ENCODE data around the gene SPOCK2.

SPOCK2 gene

DNA sequence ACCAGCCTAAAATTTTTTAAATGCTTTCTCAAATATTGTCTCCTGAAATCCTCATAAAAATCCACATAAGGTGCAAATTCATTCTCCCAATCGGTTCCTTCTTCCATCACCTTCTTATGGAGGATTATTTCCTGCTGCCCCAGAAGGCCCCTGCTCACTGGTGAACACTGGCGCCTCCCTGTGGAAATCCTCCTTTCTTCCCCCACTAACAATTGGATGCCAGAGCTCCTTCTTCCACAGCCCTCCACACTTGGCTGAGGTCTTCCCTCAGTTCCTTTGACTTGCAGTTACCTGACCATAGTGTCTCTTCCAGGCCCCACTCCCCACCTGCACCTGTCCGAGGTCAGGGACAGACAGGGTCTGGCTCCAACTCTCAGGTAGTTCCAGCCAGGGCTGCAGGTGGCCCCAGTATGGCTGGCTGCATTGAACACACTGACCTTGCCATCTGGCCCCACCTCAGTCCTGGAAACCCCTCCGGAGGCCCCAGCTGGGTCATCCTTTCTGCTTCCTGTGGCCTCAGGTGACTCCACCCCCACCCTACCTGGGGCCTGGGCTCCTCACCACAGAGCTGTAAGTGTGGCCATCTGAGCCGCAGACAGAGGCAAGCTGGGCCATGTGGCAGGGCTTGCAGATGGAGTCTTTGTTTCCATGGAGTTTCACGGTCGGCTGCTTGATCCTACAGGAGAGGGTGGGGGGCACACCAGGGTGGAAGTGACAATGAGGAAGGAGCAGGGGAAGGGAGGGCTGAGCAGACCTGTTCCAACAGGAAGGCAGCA lies 18.4 kb downstream of the SPOCK2 start:
- DNase-seq, result no peak

DNA sequence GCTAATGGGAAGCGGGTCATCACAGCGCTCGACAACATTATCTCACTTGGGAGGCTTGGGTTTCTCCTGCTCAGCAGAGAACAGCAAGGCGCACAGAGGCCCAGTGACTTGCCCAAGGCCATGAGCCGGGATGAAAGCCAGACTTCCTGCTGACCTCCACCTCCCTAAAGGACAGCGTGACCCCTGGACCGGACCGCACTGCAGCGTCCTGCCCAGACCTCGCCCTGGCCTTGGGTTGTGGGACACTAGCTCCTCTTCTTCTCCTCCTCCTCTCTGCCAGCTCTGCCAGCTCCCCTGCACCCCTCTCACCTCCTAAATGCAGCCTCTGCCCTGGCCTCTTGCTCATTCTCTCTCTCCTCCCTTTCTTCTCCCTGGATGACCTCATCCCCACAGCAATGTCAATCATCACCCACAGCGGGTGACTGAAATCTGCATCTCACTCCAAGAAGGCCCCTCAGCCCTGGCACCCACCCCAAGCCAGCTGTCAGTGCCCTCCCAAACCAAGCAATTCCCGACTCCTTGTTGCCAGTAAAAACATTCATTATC lies 19.4 kb downstream of the SPOCK2 start:
- no peak for DNase-seq

DNA sequence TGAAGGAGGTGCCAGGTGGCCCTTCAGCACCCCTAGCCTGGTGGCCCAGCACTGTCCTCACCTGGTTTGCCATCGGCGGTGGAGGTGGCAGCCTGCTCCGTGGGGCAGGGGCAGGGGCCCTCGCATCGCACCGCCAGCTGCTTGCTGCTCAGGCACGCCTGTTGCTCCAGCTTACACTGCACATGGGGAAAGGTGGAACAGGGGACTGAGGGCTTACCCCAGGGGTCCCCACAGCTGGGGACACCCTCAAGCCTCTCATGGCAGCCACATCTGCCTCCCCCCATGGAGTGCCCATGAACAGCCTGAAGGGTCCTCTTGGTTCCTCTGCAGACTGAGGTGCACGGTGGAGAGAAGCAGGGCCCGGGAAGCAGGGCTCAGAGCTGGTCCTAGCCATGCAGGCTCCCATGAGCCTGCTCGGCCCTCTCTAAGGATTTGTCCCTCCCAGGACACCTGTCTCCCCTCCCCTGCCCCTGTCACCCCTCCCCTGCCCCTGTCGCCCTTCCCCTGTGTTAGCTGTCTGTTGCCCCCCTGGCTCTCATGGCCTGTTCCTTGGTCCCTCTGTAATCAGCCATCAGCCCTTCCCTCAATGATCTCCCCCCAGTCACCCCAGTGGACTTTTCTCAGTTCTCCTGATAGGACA lies 20.1 kb downstream of the SPOCK2 start:
- DNase-seq, result no peak

- no peak for DNase-seq
Observed at GRCh38 chr10:72067463-72068125, 20.8 kb downstream of the SPOCK2 start.

- no peak for DNase-seq
Observed at GRCh38 chr10:72066318-72067284, 21.8 kb downstream of the SPOCK2 start.

DNA sequence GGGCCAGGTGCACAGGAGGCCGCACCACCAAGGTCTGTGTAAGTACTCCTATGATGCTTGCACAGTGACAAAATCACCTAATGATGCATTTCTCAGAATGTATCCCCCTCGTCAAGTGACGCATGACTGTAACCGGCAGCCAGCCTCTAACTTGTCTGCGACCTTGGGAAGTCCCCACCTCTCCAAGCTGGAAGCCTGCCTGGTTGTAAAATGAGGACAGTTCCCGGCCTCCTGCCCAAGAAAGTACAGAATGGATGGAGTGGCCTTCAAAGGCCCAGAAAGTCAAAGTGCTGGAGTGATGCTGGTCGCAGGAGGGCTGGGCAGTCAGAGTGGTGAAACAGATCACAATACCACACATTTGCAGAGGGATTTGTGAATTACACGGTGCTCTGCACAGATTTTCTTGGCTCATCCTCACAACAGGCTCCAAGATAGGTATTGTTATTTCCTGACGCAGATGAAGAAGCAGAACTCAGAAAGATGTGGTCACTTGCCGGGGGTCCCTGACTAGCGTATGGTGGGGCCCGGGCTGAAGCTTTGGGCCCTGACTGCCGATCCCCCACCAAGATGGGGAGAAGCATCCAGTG lies 22.8 kb downstream of the SPOCK2 start:
- DNase-seq, result no peak

DNA sequence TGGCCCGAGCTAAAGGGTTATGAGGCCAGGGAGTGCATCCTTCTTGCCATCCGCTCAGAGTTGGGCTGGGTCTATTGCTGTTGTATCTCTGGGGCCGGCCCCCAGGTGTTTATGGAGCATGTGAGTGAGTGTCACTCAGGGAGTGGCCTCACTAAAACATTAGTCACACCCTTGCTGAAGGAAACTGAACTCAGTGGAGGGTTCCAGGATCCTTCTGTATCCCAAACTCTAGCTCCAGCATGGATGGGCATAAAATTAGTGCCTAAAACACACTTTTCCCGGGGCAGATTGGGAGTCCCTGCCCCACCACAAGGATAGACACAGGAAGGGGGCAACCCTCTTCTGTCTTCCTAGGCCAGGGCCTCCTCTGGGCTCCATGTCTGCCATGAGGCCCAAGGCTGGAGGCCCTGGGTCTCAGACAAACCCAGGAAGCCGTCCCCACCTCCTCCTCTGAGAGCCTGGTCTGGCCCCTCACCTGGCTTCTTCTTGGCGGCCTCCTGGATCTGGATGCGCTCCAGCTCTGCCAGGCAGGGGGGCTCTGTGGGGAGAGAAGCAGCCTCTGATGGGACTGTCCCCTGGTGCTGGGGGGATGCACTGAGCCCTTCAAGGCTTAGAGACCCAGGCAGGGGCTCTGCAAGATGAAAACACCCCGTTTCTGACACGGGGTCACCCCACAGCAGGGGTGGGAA lies 24.5 kb downstream of the SPOCK2 start:
- no peak for DNase-seq

- no peak for DNase-seq
Observed at GRCh38 chr10:72062832-72063702, 25.3 kb downstream of the SPOCK2 start.

GRCh38 chr10:72062382-72062781 lies 26.0 kb downstream of the SPOCK2 start:
- DNase-seq, result no peak

DNA sequence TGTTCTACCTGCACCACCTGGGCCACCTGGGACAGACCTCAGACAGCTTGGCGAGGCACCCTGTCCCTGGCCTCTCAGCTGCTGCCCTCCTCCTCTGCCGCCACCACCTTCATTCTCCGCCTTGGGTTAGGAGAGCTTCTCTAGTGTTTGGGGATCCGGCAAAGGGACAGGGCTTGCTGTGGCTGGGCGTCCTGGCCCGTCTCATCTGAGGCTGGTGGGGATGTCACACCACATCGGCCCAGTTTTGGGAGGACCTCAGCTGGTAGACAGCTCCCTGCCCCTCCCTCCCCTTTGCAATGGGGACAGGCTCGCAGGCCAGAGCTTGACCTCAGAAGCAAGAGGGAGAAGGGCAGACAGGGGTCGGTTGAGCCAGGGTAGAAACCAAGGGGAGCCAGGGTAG lies 26.4 kb downstream of the SPOCK2 start:
- no peak for DNase-seq

DNA sequence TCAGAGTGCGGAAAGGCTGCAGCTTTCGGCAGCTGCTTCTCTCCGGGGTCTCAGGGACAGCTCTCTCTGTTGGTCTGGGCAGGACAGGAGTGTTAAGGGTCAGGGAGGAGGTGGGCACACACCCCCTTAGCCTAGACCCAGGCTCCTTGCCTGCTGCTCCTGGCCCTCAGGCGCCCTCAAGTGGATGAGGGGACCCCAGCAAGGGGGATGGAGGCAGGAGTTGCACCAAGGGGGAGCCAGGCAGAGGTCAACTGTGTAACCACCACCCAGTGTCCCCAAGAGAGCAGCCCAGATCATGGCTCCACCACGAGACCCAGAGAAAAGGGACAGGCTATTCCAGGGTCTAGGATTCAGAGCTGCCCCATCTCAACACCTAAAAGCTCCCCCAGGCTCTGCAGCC lies 26.9 kb downstream of the SPOCK2 start:
- peak in 1 of 6 experiments; percentile 30 for DNase-seq

GRCh38 chr10:72059843-72060822 lies 28.2 kb downstream of the SPOCK2 start:
- no peak for DNase-seq

DNA sequence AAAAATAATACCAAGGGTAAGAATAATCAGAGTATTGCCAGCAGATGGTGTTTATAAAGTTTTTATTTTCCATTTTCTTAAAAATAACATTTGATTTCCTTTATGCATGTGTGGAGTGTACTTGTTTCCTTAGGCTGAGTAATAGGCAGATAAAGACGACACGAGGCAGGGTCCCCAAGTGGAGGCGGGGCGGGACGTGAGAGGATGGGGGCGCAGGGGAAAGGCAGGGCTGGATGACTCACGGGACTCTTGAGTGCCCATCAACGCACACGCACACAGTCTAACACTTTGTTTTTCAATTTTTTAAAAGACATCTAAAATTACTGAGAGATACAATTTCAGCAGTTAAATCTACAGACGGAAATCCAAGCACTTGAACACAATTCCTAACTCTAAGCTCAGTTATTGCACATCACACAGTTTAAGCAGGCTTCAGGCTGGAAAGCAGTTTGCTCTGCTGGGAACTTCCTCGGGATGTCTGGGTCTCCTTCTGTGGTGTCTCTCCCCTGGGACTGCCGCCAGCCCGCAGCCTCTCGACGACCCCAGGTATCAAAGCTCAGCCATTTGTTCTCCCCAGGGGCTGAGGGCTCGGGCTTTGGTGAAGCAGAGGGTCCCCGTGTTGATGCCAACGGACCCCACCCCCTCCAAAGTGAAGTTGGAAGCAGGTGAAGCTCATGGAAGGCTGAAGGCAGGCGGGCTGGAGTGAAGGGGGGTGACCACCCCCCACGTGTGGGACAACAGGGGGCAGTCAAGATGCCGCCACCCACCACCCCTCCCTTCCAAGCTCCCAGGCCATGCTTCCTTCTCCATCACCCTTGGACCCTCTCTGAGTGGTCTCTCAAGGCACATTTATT lies 29.1 kb downstream of the SPOCK2 start:
- DNase-seq, result no peak

GRCh38 chr10:72058347-72058898 lies 29.9 kb downstream of the SPOCK2 start:
- DNase-seq, result no peak

- no peak for DNase-seq
Observed at GRCh38 chr10:72056932-72057751, 31.2 kb downstream of the SPOCK2 start.

- no peak for DNase-seq
Observed at GRCh38 chr10:72056113-72056512, 32.2 kb downstream of the SPOCK2 start.

GRCh38 chr10:72053690-72054089 lies 34.7 kb downstream of the SPOCK2 start:
- no peak for DNase-seq
